ENCODE results near the gene MTCL3.

MTCL3 gene

DNA sequence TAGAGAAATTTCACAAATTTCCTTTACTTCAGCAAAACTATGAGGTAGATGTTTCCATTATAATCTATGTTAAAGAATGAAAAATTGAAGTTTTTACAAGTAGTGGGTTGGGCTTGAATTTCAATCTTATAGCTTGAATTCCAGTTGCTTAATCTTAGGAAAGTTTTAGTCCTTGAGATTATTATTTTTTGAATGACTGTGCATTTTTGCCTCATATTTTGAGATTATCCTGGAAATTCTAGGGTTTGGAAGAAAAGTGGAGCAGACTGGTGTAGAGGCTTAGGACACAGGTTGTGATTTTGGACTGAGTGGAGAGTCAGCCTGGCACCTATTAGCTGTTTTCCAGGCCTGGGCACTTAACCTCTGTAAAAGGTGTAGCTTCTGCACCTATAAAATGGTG, 5.7 kb downstream of the MTCL3 start:
- no peaks in the 10 kb centered on the region for H3K9me2 ChIP-seq (ENCODE audit: insufficient read depth, low read length)
- no peaks in the 10 kb centered on the region for H3K9me3 ChIP-seq (ENCODE audit: low read length)
- no peaks in the 10 kb centered on the region for H3K27me3 ChIP-seq (ENCODE audit: insufficient read depth, low read depth, low read length)
- peaks cover 36% of the 10 kb centered on the region for H3K36me3 ChIP-seq (ENCODE audit: insufficient read depth, low read length)
- no peak overlapping the region for H2AFZ ChIP-seq (ENCODE audit: low read depth, low read length)
- peak overlapping the region; percentile 76 for H3K4me3 ChIP-seq (ENCODE audit: low read length)
- H3K4me2 ChIP-seq (ENCODE audit: low read length): peak overlapping the region; percentile 31
- H4K20me1 ChIP-seq (ENCODE audit: insufficient read depth): peaks cover 34% of the 10 kb centered on the region
- peak overlapping the region; percentile 19 for H3K9ac ChIP-seq (ENCODE audit: low read length)
- peaks cover 15% of the 10 kb centered on the region for H3F3A ChIP-seq (ENCODE audit: insufficient read depth, low read length, poor library complexity, severe bottlenecking)
- peak overlapping the region; percentile 50 for H3K27ac ChIP-seq (ENCODE audit: low read length)
- no peak for TF ChIP-seq RAD21 (conservative IDR thresholded peaks at IDR 0.05)
- no peak for TF ChIP-seq POLR2AphosphoS5 (IDR thresholded peaks at IDR 0.05)
- TF ChIP-seq, protein P1, sequence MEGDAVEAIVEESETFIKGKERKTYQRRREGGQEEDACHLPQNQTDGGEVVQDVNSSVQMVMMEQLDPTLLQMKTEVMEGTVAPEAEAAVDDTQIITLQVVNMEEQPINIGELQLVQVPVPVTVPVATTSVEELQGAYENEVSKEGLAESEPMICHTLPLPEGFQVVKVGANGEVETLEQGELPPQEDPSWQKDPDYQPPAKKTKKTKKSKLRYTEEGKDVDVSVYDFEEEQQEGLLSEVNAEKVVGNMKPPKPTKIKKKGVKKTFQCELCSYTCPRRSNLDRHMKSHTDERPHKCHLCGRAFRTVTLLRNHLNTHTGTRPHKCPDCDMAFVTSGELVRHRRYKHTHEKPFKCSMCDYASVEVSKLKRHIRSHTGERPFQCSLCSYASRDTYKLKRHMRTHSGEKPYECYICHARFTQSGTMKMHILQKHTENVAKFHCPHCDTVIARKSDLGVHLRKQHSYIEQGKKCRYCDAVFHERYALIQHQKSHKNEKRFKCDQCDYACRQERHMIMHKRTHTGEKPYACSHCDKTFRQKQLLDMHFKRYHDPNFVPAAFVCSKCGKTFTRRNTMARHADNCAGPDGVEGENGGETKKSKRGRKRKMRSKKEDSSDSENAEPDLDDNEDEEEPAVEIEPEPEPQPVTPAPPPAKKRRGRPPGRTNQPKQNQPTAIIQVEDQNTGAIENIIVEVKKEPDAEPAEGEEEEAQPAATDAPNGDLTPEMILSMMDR (IDR thresholded peaks at IDR 0.05; ENCODE audit: poor library complexity, severe bottlenecking): no peak
- no peak for TF ChIP-seq SMC3 (conservative IDR thresholded peaks at IDR 0.05; ENCODE audit: poor library complexity)
- TF ChIP-seq EP300 (conservative IDR thresholded peaks at IDR 0.05; ENCODE audit: poor library complexity, severe bottlenecking): no peak
- TF ChIP-seq TAF1 (IDR thresholded peaks at IDR 0.05; ENCODE audit: low read depth): no peak
- no peak for TF ChIP-seq MXI1 (conservative IDR thresholded peaks at IDR 0.05; ENCODE audit: poor library complexity, severe bottlenecking)
- no peak for TF ChIP-seq EZH2 (IDR thresholded peaks at IDR 0.05; ENCODE audit: borderline replicate concordance, insufficient read depth, low read length, poor library complexity, severe bottlenecking)
- TF ChIP-seq, protein P2, sequence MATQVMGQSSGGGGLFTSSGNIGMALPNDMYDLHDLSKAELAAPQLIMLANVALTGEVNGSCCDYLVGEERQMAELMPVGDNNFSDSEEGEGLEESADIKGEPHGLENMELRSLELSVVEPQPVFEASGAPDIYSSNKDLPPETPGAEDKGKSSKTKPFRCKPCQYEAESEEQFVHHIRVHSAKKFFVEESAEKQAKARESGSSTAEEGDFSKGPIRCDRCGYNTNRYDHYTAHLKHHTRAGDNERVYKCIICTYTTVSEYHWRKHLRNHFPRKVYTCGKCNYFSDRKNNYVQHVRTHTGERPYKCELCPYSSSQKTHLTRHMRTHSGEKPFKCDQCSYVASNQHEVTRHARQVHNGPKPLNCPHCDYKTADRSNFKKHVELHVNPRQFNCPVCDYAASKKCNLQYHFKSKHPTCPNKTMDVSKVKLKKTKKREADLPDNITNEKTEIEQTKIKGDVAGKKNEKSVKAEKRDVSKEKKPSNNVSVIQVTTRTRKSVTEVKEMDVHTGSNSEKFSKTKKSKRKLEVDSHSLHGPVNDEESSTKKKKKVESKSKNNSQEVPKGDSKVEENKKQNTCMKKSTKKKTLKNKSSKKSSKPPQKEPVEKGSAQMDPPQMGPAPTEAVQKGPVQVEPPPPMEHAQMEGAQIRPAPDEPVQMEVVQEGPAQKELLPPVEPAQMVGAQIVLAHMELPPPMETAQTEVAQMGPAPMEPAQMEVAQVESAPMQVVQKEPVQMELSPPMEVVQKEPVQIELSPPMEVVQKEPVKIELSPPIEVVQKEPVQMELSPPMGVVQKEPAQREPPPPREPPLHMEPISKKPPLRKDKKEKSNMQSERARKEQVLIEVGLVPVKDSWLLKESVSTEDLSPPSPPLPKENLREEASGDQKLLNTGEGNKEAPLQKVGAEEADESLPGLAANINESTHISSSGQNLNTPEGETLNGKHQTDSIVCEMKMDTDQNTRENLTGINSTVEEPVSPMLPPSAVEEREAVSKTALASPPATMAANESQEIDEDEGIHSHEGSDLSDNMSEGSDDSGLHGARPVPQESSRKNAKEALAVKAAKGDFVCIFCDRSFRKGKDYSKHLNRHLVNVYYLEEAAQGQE (IDR thresholded peaks at IDR 0.05; ENCODE audit: borderline replicate concordance): no peak
- H3K79me2 ChIP-seq (replicated peaks; ENCODE audit: insufficient read depth, low read length): peaks cover 90% of the 10 kb centered on the region

DNA sequence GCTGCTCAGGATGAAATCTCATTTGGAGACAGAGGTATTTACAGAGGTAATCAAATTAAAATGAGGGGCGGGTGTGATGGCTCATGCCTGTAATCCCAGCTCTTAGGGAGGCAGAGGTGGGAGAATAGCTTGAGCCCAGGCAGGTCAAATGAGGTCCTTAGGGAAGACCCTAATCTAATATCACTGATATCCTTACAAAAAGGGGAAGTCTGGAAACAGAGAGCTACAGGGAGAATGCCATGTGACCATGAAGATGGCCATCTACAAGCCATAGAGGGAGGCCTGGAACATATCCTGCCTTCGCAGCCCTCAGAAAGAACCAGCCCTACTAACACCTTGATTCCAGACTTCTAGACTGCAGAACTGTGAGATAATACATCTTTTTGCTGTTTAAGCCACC, 8.3 kb downstream of the MTCL3 start:
- Histone ChIP-seq H3K9me3 (ENCODE audit: low read length) (no peaks in the 10 kb centered on the region), H3K36me3 (ENCODE audit: insufficient read depth, low read length) (peaks cover 50% of the 10 kb centered on the region), H3K27ac (ENCODE audit: low read length) (no peak overlapping the region), H4K20me1 (ENCODE audit: insufficient read depth) (peaks cover 37% of the 10 kb centered on the region), H3K9me2 (ENCODE audit: insufficient read depth, low read length) (no peaks in the 10 kb centered on the region), H3K4me3 (ENCODE audit: low read length) (peak overlapping the region; percentile 45), H3K4me2 (ENCODE audit: low read length) (peak overlapping the region; percentile 29), H3F3A (ENCODE audit: insufficient read depth, low read length, poor library complexity, severe bottlenecking) (peaks cover 5% of the 10 kb centered on the region), H3K79me2 (replicated peaks; ENCODE audit: insufficient read depth, low read length) (peaks cover 88% of the 10 kb centered on the region), H3K27me3 (ENCODE audit: insufficient read depth, low read depth, low read length) (no peaks in the 10 kb centered on the region), H2AFZ (ENCODE audit: low read depth, low read length) (no peak overlapping the region), H3K9ac (ENCODE audit: low read length) (no peak overlapping the region)
- TF ChIP-seq EZH2 (IDR thresholded peaks at IDR 0.05; ENCODE audit: borderline replicate concordance, insufficient read depth, low read length, poor library complexity, severe bottlenecking) (no peak), SMC3 (conservative IDR thresholded peaks at IDR 0.05; ENCODE audit: poor library complexity) (no peak), EP300 (conservative IDR thresholded peaks at IDR 0.05; ENCODE audit: poor library complexity, severe bottlenecking) (no peak), TAF1 (IDR thresholded peaks at IDR 0.05; ENCODE audit: low read depth) (no peak), POLR2AphosphoS5 (IDR thresholded peaks at IDR 0.05) (no peak), RAD21 (conservative IDR thresholded peaks at IDR 0.05) (no peak), MXI1 (conservative IDR thresholded peaks at IDR 0.05; ENCODE audit: poor library complexity, severe bottlenecking) (no peak)
- TF ChIP-seq, protein P2 (IDR thresholded peaks at IDR 0.05; ENCODE audit: borderline replicate concordance): no peak
- TF ChIP-seq, protein P1 (IDR thresholded peaks at IDR 0.05; ENCODE audit: poor library complexity, severe bottlenecking): no peak
